H4 (cell line): ENCODE data around the gene PPM1N. TPM values are rescaled to one million over a fixed set of nuclear protein-coding genes. Genes with fewer than 3 reads are reported as not detected.
A peak's percentile ranks its signal among the peaks of the same experiment; 100 is the strongest.

Source experiments
- DNase-seq: peaks from one replicate; pipeline ENCODE4 v3.0.0-alpha.2; 2015; ENCODE audit warnings: low spot score
- total RNA-seq: library from RNA; depleted of rRNA; stranded (reverse); fragments of >200 nt; shearing (Covaris generic); gene quantifications from 2 replicates; pipeline ENCODE4 v1.2.3, GENCODE V29; 2014; rRNA removed

Gene PPM1N
- total RNA-seq = 0.21 and 1.1 TPM in 2 replicates

GRCh38 chr19:45498411-45499195 is at the start of gene PPM1N:
Gene PPM1N, plus strand, starts transcription at chr19:45498443. Its CDS starts 30 bp downstream, at chr19:45498473.
- no peak for DNase-seq

GRCh38 chr19:45448887-45449299 is 49.4 kb upstream of the PPM1N start:
- DNase-seq = peak; percentile 39

- no peak for DNase-seq
Observed at GRCh38 chr19:45450012-45450333, 48.3 kb upstream of the PPM1N start.

GRCh38 chr19:45451131-45451849 is 47.0 kb upstream of the PPM1N start:
- no peak for DNase-seq

- DNase-seq = no peak
Observed at GRCh38 chr19:45451850-45452387, 46.3 kb upstream of the PPM1N start.

GRCh38 chr19:45455707-45456499 is 42.3 kb upstream of the PPM1N start:
- peak; percentile 94 for DNase-seq

- DNase-seq = no peak
Observed at GRCh38 chr19:45456500-45456815, 41.8 kb upstream of the PPM1N start.

- no peak for DNase-seq
Observed at GRCh38 chr19:45457776-45458175, 40.5 kb upstream of the PPM1N start.

GRCh38 chr19:45460807-45461347 is 37.4 kb upstream of the PPM1N start:
- DNase-seq = no peak

- no peak for DNase-seq
Observed at GRCh38 chr19:45462174-45462573, 36.1 kb upstream of the PPM1N start.

- no peak for DNase-seq
Observed at GRCh38 chr19:45463241-45463640, 35.0 kb upstream of the PPM1N start.

- no peak for DNase-seq
Observed at GRCh38 chr19:45464274-45464673, 34.0 kb upstream of the PPM1N start.

- DNase-seq = no peak
Observed at GRCh38 chr19:45464852-45465441, 33.3 kb upstream of the PPM1N start.

GRCh38 chr19:45467115-45467455 is 31.2 kb upstream of the PPM1N start:
- no peak for DNase-seq

- peak; percentile 83 for DNase-seq
Observed at GRCh38 chr19:45467456-45468158, 30.6 kb upstream of the PPM1N start, which contains the start of gene FOSB. Gene FOSB, plus strand, starts transcription at chr19:45467996. Its CDS starts 591 bp downstream, at chr19:45468587.

GRCh38 chr19:45468159-45468651 is 30.0 kb upstream of the PPM1N start:
- DNase-seq = no peak

GRCh38 chr19:45468803-45469131 is 29.5 kb upstream of the PPM1N start:
- no peak for DNase-seq

GRCh38 chr19:45469132-45469944 is 28.9 kb upstream of the PPM1N start:
- DNase-seq = peak; percentile 85

- DNase-seq = no peak
Observed at GRCh38 chr19:45469945-45470761, 28.1 kb upstream of the PPM1N start.
